ENCODE measurements around the gene LRAT. TPM values are rescaled to one million over a fixed set of nuclear protein-coding genes. Genes with fewer than 3 reads are reported as not detected.

Gene LRAT
- polyA plus RNA-seq, 3 donors, result not detected

DNA sequence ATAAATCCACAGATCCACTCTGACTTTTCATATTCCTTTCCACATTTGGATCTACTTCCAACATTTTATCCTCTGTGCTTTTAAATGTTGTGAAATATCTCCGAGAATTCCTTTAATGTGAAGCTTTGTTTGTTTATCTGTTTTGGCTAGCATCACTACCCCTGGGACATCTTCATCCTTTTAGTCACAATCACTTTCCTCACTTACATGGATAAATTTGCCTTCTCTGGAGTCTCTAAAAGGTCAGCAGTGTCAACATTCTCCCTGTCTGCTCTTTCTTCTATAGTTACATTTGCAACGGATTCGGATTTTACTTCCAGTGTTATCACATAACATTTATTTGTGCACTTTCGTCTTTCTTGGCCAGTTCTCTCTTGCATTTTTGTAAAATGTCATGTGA, 34.2 kb upstream of the LRAT start:
- Mint-ChIP-seq H3K36me3 (no peaks in the 10 kb centered on the region), H3K27ac (no peak overlapping the region), H3K4me3 (no peak overlapping the region), H3K27me3 (ENCODE audit: low read depth in 3 of 3) (peaks cover 0 to 3% (median 2%) of the 10 kb centered on the region in 3 donors), H3K9me3 (no peaks in the 10 kb centered on the region), H3K4me1 (no peaks in the 10 kb centered on the region)
- TF ChIP-seq, protein P1, sequence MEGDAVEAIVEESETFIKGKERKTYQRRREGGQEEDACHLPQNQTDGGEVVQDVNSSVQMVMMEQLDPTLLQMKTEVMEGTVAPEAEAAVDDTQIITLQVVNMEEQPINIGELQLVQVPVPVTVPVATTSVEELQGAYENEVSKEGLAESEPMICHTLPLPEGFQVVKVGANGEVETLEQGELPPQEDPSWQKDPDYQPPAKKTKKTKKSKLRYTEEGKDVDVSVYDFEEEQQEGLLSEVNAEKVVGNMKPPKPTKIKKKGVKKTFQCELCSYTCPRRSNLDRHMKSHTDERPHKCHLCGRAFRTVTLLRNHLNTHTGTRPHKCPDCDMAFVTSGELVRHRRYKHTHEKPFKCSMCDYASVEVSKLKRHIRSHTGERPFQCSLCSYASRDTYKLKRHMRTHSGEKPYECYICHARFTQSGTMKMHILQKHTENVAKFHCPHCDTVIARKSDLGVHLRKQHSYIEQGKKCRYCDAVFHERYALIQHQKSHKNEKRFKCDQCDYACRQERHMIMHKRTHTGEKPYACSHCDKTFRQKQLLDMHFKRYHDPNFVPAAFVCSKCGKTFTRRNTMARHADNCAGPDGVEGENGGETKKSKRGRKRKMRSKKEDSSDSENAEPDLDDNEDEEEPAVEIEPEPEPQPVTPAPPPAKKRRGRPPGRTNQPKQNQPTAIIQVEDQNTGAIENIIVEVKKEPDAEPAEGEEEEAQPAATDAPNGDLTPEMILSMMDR (IDR thresholded peaks at IDR 0.05), result no peak
- Histone ChIP-seq H3K27ac (ENCODE audit: low read depth in 1 of 2, low read length in 2 of 2) (no peak overlapping the region), H4K20me1 (ENCODE audit: insufficient read depth, low read length) (no peaks in the 10 kb centered on the region), H3K4me2 (replicated peaks; ENCODE audit: extremely low read depth, low read length, poor library complexity, severe bottlenecking) (no peak overlapping the region), H3K9me3 (replicated peaks in 1 of 2; ENCODE audit: control insufficient read depth in 1 of 2, insufficient read depth in 1 of 2, low read length in 2 of 2) (no peaks in the 10 kb centered on the region), H3K4me3 (replicated peaks in 1 of 3; ENCODE audit: low read depth in 2 of 3, low read length in 3 of 3) (no peak overlapping the region), H3K36me3 (replicated peaks in 1 of 2; ENCODE audit: control insufficient read depth in 1 of 2, insufficient read depth in 2 of 2, low read length in 2 of 2) (no peaks in the 10 kb centered on the region), H3K27me3 (ENCODE audit: control insufficient read depth in 2 of 2, insufficient read depth in 2 of 2, low read length in 2 of 2) (no peaks in the 10 kb centered on the region), H3K9ac (ENCODE audit: insufficient read depth, low read length, poor library complexity, severe bottlenecking) (no peak overlapping the region), H3K79me2 (ENCODE audit: insufficient read depth, low read length) (no peaks in the 10 kb centered on the region), H3K4me1 (ENCODE audit: control insufficient read depth in 1 of 2, insufficient read depth in 2 of 2, low read length in 2 of 2) (no peaks in the 10 kb centered on the region), H2AFZ (ENCODE audit: insufficient read depth, low read depth, low read length, poor library complexity, severe bottlenecking) (no peak overlapping the region)
- 80% methylated on average over 2 of the region's 4 CpGs for WGBS (ENCODE audit: insufficient coverage)
- DNase-seq, result no peak
- intact Hi-C loops (cut with micrococcal nuclease), result no loop called here

DNA sequence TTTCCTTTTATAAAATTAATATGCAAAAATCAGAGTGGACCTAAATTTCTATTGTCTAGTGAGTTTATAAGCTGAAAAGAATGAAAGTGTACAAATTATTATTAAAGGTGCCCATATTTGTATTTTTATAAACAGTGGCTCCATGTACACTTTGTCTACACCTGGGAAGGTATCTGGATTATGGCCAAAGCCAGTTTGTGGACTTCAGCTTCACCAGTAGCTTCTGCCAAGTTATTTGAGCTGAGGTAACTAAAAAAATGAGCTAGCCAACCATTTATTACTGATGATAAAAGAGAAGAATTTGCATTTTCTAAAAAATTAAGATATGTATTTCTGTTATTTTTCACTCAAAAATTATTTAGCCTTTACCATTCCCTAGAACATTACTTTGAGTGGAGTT, 32.3 kb upstream of the LRAT start:
- no peaks in the 10 kb centered on the region for H3K79me2 ChIP-seq (ENCODE audit: insufficient read depth, low read length)
- Mint-ChIP-seq H3K4me3 (no peak overlapping the region), H3K27ac (no peak overlapping the region), H3K9me3 (peaks cover 0 to 1% (median 0%) of the 10 kb centered on the region in 7 donors), H3K27me3 (ENCODE audit: low read depth in 3 of 3) (peaks cover 0 to 6% (median 4%) of the 10 kb centered on the region in 3 donors), H3K4me1 (no peaks in the 10 kb centered on the region), H3K36me3 (no peaks in the 10 kb centered on the region)
- no peak overlapping the region for H3K27ac ChIP-seq (ENCODE audit: low read depth in 1 of 2, low read length in 2 of 2)
- no peak overlapping the region for H3K4me3 ChIP-seq (replicated peaks in 1 of 3; ENCODE audit: low read depth in 2 of 3, low read length in 3 of 3)
- H3K4me1 ChIP-seq (ENCODE audit: control insufficient read depth in 1 of 2, insufficient read depth in 2 of 2, low read length in 2 of 2), result no peaks in the 10 kb centered on the region
- TF ChIP-seq, protein P1 (IDR thresholded peaks at IDR 0.05), result no peak
- H4K20me1 ChIP-seq (ENCODE audit: insufficient read depth, low read length), result no peaks in the 10 kb centered on the region
- no peak overlapping the region for H3K9ac ChIP-seq (ENCODE audit: insufficient read depth, low read length, poor library complexity, severe bottlenecking)
- no peaks in the 10 kb centered on the region for H3K9me3 ChIP-seq (replicated peaks in 1 of 2; ENCODE audit: control insufficient read depth in 1 of 2, insufficient read depth in 1 of 2, low read length in 2 of 2)
- DNase-seq, result no peak
- no peak overlapping the region for H3K4me2 ChIP-seq (replicated peaks; ENCODE audit: extremely low read depth, low read length, poor library complexity, severe bottlenecking)
- no peaks in the 10 kb centered on the region for H3K36me3 ChIP-seq (replicated peaks in 1 of 2; ENCODE audit: control insufficient read depth in 1 of 2, insufficient read depth in 2 of 2, low read length in 2 of 2)
- intact Hi-C loops (cut with micrococcal nuclease), result no loop called here
- H3K27me3 ChIP-seq (ENCODE audit: control insufficient read depth in 2 of 2, insufficient read depth in 2 of 2, low read length in 2 of 2), result no peaks in the 10 kb centered on the region
- no peak overlapping the region for H2AFZ ChIP-seq (ENCODE audit: insufficient read depth, low read depth, low read length, poor library complexity, severe bottlenecking)

Data from CD14-positive monocyte (primary cell).